Cardiac muscle cell (in vitro differentiated cells and primary cell): ENCODE measurements around the gene RAB3A. TPM values are rescaled to one million over a fixed set of nuclear protein-coding genes. Genes with fewer than 3 reads are reported as not detected.

Experiments
- DNase-seq, 2 donors: peaks; one replicate each; pipeline versions ENCODE4 v3.0.0 to v3.0.0-alpha.2; 2010 to 2017; ENCODE audit warnings: low read depth in 1 of 2, low spot score in 1 of 2
- H3K27ac ChIP-seq: fragments of 200-600 bp; sonication (generic); 2 replicates; pipeline ENCODE4 v1.5.1; 2016
- H3K27me3 ChIP-seq: fragments of 200-600 bp; sonication (generic); 2 replicates; pipeline ENCODE4 v1.6.0; 2016; ENCODE audit warnings: control low read depth
- H3K36me3 ChIP-seq: fragments of 200-600 bp; sonication (generic); 2 replicates; pipeline ENCODE4 v1.5.1; 2016; ENCODE audit warnings: control low read depth
- H3K4me1 ChIP-seq: fragments of 200-600 bp; sonication (generic); 2 replicates; pipeline ENCODE4 v1.8.1; 2017; ENCODE audit warnings: low read depth, mild to moderate bottlenecking, mixed run types
- H3K4me3 ChIP-seq: fragments of 200-600 bp; sonication (generic); 2 replicates; pipeline ENCODE4 v1.5.1; 2016; ENCODE audit warnings: mild to moderate bottlenecking
- H3K9me3 ChIP-seq: fragments of 200-600 bp; sonication (generic); 2 replicates; pipeline ENCODE4 v1.5.1; 2017; ENCODE audit warnings: low read depth, mild to moderate bottlenecking, control low read depth
- CTCF ChIP-seq: IDR thresholded peaks from 2 replicates; pipeline ENCODE4 v1.5.1; 2012; ENCODE audit warnings: low read depth, mild to moderate bottlenecking, low read length
- polyA plus RNA-seq: library from polyadenylated mRNA; unstranded; fragments of >200 nt; fragmentation: Nextera tagmentation; extraction: Ambion mirVana; gene quantifications from 2 replicates; pipeline ENCODE4 v1.2.1, GENCODE V29; 2016
- total RNA-seq: library from RNA; depleted of rRNA; stranded (reverse); fragments of >200 nt; gene quantifications from 2 replicates; pipeline ENCODE4 v1.2.3, GENCODE V29; 2016

The RAB3A gene, protein sequence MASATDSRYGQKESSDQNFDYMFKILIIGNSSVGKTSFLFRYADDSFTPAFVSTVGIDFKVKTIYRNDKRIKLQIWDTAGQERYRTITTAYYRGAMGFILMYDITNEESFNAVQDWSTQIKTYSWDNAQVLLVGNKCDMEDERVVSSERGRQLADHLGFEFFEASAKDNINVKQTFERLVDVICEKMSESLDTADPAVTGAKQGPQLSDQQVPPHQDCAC
- total RNA-seq (11.3 and 13.0 TPM in 2 replicates), polyA plus RNA-seq (12.5 and 15.3 TPM in 2 replicates)

- Histone ChIP-seq H3K9me3 (no peaks in the 10 kb centered on the region), H3K27me3 (no peaks in the 10 kb centered on the region), H3K4me3 (peak within 1 kb of the TSS; percentile 60), H3K27ac (peak within 1 kb of the TSS; percentile 94), H3K36me3 (peaks cover 10% of the 10 kb centered on the region), H3K4me1 (peaks cover 10% of the 10 kb centered on the region)
- no peak for TF ChIP-seq CTCF
- DNase-seq = peak; percentile 100
Observed at GRCh38 chr19:18203863-18204393, at the start of gene RAB3A. RAB3A (minus strand) TSS chr19:18204042; CDS start chr19:18202740, 1,302 bp downstream.

GRCh38 chr19:18253130-18253529 lies 49.3 kb upstream of the RAB3A start:
- DNase-seq = no peak
- Histone ChIP-seq H3K4me1 (peaks cover 4% of the 10 kb centered on the region), H3K9me3 (no peaks in the 10 kb centered on the region), H3K27ac (no peak overlapping the region), H3K27me3 (peaks cover 22% of the 10 kb centered on the region), H3K4me3 (no peak overlapping the region), H3K36me3 (no peaks in the 10 kb centered on the region)
- TF ChIP-seq CTCF = no peak

GRCh38 chr19:18252370-18252717 lies 48.5 kb upstream of the RAB3A start:
- Histone ChIP-seq H3K4me1 (peaks cover 5% of the 10 kb centered on the region), H3K4me3 (no peak overlapping the region), H3K27me3 (peaks cover 22% of the 10 kb centered on the region), H3K27ac (no peak overlapping the region), H3K36me3 (no peaks in the 10 kb centered on the region), H3K9me3 (no peaks in the 10 kb centered on the region)
- DNase-seq = no peak
- TF ChIP-seq CTCF = no peak

GRCh38 chr19:18251587-18252369 lies 47.9 kb upstream of the RAB3A start:
- peak; percentile 91 for TF ChIP-seq CTCF
- peak; percentile 73 to 76 for DNase-seq
- Histone ChIP-seq H3K9me3 (no peaks in the 10 kb centered on the region), H3K27ac (no peak overlapping the region), H3K4me3 (no peak overlapping the region), H3K36me3 (no peaks in the 10 kb centered on the region), H3K27me3 (peaks cover 22% of the 10 kb centered on the region), H3K4me1 (peaks cover 5% of the 10 kb centered on the region)

DNA sequence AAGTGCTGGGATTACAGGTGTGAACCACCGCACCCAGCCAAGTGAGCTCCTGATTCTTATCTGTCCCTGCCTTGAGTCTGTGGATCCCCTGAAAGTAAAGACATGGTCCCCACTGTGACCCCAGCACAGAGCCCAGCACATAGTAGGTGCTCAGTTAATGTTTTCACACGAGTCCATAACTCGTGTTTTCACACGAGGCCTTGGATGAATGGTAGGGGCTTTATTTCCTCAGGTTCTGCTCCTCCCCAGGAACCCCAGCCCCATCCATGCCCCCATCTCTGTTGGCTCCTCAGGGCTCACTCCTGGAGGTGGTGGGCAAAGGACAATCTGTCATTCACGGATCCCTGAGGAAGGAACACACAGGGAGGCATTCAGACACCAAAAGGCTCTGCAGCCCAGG lies 46.0 kb upstream of the RAB3A start:
- Histone ChIP-seq H3K27me3 (peaks cover 13% of the 10 kb centered on the region), H3K4me1 (peaks cover 5% of the 10 kb centered on the region), H3K9me3 (no peaks in the 10 kb centered on the region), H3K27ac (no peak overlapping the region), H3K4me3 (no peak overlapping the region), H3K36me3 (no peaks in the 10 kb centered on the region)
- no peak for DNase-seq
- no peak for TF ChIP-seq CTCF
